Measurements from ENCODE around the gene DKC1. TPM values are rescaled to one million over a fixed set of nuclear protein-coding genes. Genes with fewer than 3 reads are reported as not detected.
"Not testable (repeated sequence)": the region's sequence is repeated elsewhere in the genome, so short reads cannot be mapped to it uniquely, and the experiment has no call there.

DKC1 gene
- total RNA-seq, 2 donors from 2014 or later = 112 to 120 TPM

DNA sequence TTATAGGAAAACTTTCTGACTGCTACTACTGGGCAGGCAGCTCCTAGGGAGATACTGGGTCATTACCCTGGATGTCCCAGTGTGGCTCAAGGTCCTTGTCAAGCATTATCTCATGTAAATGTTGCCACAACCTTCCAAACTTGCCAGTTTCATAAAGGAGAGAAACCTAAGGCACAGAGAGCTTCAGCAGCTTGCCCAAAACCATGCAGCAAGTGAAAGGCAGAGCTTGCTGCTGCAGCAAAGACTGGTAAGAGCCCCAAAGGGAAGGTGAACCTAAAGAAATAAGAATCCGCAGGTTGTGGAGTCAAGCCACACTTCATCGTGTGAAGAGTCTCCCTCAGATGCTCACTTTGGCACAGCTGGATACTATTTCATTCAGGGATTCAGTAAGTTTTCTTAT lies 40.3 kb downstream of the DKC1 start:
- ATAC-seq = no peak
- Mint-ChIP-seq H3K36me3 (peaks cover 0 to 5% of the 10 kb centered on the region in 2 donors), H3K9me3 (no peaks in the 10 kb centered on the region), H3K27ac (no peak overlapping the region)
- DNase-seq (ENCODE audit: low spot score in 2 of 2) = no peak

DNA sequence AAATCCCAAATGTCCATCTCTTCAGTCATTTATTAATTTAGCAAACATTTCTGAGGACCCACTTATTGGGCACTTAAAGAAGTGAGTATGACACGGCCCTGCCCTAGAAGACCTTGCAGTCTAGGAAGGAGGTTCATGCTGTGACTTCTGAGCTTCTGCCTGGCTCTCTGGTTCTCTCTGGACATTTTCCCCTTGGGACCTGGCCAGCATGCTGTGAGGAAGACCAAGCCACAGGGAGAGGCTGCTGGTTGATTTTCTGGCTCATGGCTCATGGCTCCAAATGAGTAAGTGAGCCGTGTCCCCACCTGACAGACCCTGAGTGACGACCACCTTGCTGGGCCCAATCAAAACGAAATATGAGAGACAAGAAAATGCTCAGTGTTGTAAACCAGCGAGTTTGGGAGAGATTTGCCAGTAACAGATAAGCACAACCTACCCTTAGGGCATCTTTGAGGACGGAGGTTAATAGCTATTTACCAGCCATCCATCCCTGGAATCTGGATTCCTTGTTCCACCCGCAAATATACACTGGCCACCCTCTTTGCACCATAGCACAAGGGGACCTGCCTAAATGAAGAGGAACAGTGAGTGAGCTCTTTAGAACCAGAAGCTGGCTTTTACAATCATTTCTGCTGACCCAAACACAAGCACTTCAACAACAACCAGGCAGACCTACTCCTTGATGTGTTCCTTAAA lies 41.7 kb downstream of the DKC1 start:
- H3K27ac Mint-ChIP-seq = peak overlapping the region in 1 of 2 donors; percentile 66
- peaks cover 0 to 5% of the 10 kb centered on the region in 2 donors for H3K36me3 Mint-ChIP-seq
- DNase-seq (ENCODE audit: low spot score in 2 of 2) = no peak
- no peak for ATAC-seq
- no peaks in the 10 kb centered on the region for H3K9me3 Mint-ChIP-seq

GRCh38 chrX:154804957-154805695 lies 42.5 kb downstream of the DKC1 start, which contains the start of gene MPP1:
Gene MPP1, minus strand, starts transcription at chrX:154805485. Its CDS starts 112 bp downstream, at chrX:154805373.
- Mint-ChIP-seq H3K9me3 (no peaks in the 10 kb centered on the region), H3K36me3 (peaks cover 0 to 5% of the 10 kb centered on the region in 2 donors), H3K27ac (peak within 1 kb of the TSS in 1 of 2 donors; percentile 66)
- DNase-seq (ENCODE audit: low spot score in 2 of 2) (peak; percentile 77 to 82), ATAC-seq (peak; percentile 87 to 95)

DNA sequence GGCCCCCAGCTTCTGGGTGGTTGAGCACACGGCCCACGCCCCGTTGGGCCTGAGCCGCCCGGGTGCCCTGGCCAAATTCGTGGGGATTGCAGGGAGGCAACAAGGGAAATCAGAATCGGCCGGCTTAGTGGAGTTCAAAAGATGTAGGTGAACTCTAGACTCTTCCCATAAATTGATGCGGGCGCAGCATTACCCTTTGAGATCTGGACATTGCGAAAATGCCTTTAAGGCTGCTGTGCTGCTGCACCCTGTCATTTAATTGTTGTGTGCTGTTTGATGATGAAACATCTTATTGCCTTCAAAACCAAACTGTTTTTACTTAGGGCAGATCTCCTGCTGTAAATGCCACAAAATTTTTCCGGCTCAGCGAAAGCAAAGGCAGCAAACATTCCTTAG lies 43.0 kb downstream of the DKC1 start:
- H3K36me3 Mint-ChIP-seq = peaks cover 0 to 5% of the 10 kb centered on the region in 2 donors
- no peaks in the 10 kb centered on the region for H3K9me3 Mint-ChIP-seq
- no peak for DNase-seq (ENCODE audit: low spot score in 2 of 2)
- peak overlapping the region in 1 of 2 donors; percentile 66 for H3K27ac Mint-ChIP-seq
- no peak for ATAC-seq

DNA sequence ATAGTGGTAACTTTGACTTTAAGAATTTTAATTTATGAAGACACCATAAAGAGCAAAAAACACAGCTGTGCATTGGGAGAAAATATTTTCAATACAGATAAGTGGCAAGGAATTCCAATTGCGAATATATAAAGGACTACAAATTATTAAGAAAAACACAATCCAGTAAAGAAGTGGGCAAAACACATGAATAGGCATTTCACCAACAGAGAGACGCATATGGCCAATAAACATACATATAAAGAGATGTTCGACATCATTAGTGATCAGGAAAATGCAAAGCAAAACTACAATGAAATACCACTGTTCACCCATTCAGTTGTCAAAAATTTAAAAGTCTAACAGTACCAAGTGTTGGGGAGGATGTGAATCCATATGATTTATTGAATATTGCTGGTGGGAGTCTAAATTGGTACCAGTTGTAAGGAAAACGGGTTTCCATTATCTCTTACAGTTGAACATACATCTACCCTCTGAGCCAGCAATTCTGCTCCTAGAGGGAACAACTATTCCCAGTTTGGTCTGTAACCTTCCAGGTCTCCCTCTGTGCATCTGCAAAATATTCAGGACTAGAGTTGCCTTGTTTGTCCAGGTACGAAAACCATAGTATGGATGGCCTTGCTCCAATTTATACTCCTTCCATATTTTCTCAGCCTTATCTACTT lies 44.3 kb downstream of the DKC1 start:
- peaks cover 0 to 5% of the 10 kb centered on the region in 2 donors for H3K36me3 Mint-ChIP-seq
- no peak overlapping the region for H3K27ac Mint-ChIP-seq
- H3K9me3 Mint-ChIP-seq = no peaks in the 10 kb centered on the region
- DNase-seq (ENCODE audit: low spot score in 2 of 2) (no peak), ATAC-seq (no peak)

DNA sequence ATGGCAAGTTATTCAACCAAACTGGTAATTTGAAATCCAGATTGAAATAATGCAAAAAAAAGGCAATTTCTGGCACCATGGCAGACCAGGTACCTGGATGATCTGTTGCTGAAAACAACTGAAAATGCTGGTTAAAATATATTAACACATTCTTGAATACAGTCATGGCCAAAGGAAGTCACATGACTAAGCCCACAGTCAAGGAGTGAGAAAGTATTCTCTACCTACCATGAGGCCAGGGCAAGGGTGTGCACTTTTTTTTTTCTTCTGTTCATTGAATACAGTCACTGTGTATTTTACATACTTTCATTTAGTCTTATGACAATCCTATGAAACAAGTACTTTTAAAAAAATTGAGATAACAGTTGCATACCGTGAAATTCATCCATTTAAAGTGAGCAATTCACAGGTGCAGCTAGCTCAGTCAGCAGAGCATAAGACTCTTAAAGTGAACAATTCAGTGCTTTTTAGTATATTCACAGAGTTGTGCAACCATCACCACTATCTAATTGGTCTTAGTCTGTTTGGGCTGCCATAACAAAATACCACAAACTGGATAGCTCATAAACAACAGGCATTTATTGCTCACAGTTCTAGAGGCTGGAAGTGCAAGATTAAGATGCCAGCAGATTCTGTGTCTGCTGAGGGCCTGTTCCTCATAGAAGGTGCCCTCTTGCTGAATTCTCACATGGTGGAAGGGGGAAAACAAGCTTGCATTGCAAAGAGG lies 47.4 kb downstream of the DKC1 start:
- Mint-ChIP-seq H3K27ac (no peak overlapping the region), H3K9me3 (no peaks in the 10 kb centered on the region), H3K36me3 (peaks cover 0 to 5% of the 10 kb centered on the region in 2 donors)
- ATAC-seq (peak; percentile 18 to 25), DNase-seq (ENCODE audit: low spot score in 2 of 2) (no peak)

DNA sequence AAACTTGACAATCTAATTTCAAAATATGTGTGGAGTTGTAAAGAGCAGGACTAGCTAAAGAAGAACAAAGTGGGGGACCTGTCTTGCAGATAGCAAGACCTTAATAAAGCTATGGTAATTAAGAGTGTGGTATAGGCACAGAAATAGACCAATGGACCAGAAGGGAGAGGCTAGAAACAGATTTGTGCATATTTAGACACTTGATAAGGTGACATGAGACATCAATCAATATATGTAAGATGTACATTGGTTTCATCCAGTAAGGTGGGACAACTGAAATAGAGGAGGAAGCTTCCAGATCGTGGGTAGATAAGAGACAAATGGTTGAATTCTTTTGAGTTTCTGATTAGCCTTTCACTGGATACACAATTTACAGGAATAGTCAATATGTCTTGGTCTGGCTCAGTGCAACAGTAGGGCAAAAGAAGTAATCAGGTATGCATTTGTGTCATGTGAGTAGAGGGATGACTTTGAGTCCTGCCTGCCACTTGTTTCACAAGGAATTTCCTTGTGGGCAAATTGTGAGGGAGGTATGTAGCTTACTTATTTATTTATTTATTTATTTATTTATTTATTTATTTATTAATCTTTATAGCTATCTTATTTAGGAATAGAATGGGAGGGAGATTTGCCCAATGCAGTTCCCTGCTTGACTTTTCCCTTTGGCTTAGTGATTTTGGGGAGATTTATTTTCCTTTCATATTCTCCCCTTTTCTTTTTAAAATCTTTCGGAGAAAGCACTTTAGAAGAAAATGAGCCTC lies 49.9 kb downstream of the DKC1 start:
- DNase-seq (ENCODE audit: low spot score in 2 of 2) (no peak), ATAC-seq (no peak)
- Mint-ChIP-seq H3K27ac (no peak overlapping the region), H3K9me3 (no peaks in the 10 kb centered on the region), H3K36me3 (peaks cover 0 to 1% of the 10 kb centered on the region in 2 donors)

DNA sequence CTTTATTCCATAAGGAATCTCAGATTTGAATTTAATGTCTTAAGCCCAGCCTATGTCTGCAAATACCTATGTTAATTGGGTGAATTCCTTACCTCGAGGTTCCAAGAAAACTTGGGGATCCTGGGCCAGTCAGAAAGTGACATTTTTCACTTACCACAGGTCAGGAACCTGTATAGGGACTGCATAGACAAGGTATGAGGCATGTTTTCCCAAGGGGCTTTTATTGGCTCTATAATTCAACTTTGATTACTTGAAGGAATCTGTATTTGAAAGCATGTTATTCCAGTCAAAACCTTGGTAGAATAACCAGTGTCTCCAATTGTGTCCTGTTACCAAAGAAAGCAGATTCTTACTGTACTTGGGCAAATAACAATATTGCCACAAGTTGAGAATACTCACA lies 51.1 kb downstream of the DKC1 start:
- Mint-ChIP-seq H3K9me3 (no peaks in the 10 kb centered on the region), H3K27ac (no peak overlapping the region), H3K36me3 (no peaks in the 10 kb centered on the region)
- no peak for ATAC-seq
- no peak for DNase-seq (ENCODE audit: low spot score in 2 of 2)

DNA sequence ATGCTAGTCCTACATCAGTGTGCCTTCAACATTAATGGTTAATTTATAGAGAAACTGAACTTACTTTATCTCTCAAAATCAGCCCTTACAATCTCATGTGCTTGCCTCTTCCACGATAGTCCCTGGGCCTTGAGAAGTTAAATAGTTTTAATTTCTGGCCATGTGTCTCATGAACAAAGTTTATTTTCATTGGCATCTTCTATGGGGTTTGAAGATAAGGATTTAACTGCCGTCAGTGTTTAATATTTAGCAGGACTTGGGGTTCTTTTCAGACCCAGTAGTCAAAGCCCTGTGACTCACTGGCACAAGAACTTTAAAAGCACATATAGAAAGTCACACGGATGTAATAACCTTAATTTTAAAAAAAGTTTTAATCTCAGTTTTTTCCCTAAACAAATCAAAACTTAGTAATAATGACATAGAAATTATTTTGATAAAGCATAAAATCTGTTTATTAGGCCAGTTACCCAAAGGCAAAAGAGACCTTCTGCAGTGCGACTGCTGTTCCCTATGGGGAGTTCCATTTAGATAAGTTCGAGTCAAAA lies 52.7 kb downstream of the DKC1 start:
- Mint-ChIP-seq H3K9me3 (no peaks in the 10 kb centered on the region), H3K36me3 (no peaks in the 10 kb centered on the region), H3K27ac (no peak overlapping the region)
- DNase-seq (ENCODE audit: low spot score in 2 of 2) (no peak), ATAC-seq (no peak)

- DNase-seq (ENCODE audit: low spot score in 2 of 2); H3K9me3 Mint-ChIP-seq; ATAC-seq; H3K27ac Mint-ChIP-seq; H3K36me3 Mint-ChIP-seq: not testable (repeated sequence)
These were observed 53.7 kb downstream of the DKC1 start for GRCh38 chrX:154816326-154816898.

GRCh38 chrX:154817048-154817618 lies 54.5 kb downstream of the DKC1 start:
- ATAC-seq; H3K9me3 Mint-ChIP-seq; H3K36me3 Mint-ChIP-seq; DNase-seq (ENCODE audit: low spot score in 2 of 2); H3K27ac Mint-ChIP-seq: not testable (repeated sequence)

DNA sequence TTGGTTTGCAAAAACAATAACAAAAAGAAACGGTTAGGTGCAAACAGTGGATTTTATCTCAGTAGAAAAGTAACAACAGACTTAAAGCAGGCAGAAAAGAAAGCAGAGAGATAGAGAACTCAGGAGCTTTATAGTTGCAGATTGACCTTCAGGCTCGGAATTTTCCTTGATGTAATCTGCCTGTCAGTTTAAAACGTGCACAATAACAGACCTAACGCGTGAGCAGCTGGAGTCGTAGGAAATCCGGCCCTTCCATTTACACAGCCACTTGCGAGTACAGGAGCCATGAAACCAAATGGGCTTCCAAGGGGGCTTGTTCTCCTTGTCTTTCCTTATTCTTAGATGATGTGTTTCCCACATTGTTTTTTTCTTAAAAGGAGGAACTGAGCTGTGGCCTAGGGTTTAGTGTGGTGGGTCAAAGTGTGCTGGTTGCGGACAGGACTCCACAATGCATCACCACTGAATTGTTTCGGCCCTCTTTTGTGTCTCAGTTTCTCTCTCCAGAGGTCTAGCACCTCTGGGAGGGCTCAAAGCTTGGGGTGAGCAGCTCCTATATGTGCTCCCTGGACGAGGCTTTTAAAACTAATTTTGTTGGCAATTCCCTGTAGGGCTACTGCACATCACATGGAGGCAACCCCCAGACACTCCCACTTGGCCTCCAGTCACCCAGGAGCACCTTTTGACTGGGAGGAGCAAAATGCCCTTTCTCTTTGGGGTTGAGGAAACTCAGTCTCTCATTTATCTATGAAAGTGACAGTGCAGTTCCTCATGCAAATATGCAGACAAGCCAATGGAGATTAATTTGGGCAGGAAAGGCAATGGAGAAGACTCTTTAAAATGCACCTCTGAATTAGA lies 56.5 kb downstream of the DKC1 start:
- no peak for ATAC-seq
- no peak overlapping the region for H3K27ac Mint-ChIP-seq
- no peak for DNase-seq (ENCODE audit: low spot score in 2 of 2)
- H3K9me3 Mint-ChIP-seq = no peaks in the 10 kb centered on the region
- H3K36me3 Mint-ChIP-seq = no peaks in the 10 kb centered on the region

- Mint-ChIP-seq H3K27ac (no peak overlapping the region), H3K9me3 (no peaks in the 10 kb centered on the region), H3K36me3 (no peaks in the 10 kb centered on the region)
- DNase-seq (ENCODE audit: low spot score in 2 of 2) (no peak), ATAC-seq (no peak)
These were observed 57.2 kb downstream of the DKC1 start for GRCh38 chrX:154819771-154820341.

DNA sequence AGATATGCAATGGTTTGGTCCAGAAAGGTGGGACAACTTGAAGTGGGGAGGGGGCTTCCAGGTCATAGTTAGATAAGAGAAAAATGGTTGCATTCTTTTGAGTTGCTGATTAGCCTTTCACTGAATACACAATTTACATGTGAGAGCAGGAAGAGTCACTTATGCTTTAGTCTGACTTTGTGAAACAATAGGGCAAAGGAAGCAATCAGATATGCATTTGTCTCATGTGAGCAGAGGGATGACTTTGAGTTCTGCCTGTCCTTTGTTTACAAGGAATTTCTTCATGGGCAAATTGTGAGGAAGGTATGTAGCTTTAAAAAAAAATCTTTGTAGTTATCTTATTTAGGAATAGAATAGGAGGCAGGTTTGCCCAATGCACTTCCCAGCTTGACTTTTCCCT lies 58.9 kb downstream of the DKC1 start:
- DNase-seq (ENCODE audit: low spot score in 2 of 2) = no peak
- Mint-ChIP-seq H3K36me3 (no peaks in the 10 kb centered on the region), H3K9me3 (no peaks in the 10 kb centered on the region), H3K27ac (no peak overlapping the region)
- ATAC-seq = no peak
